DOHH2 (cell line): Measurements from ENCODE around the gene PITPNM3.

Experiments used
- EZH2phosphoT487 ChIP-seq: fragments of 200-600 bp; sonication (generic); IDR thresholded peaks from 2 replicates; pipeline ENCODE4 v1.6.1; 2017; ENCODE audit warnings: borderline replicate concordance, mild to moderate bottlenecking, antibody characterized with exemption, low read length, moderate library complexity, mixed read lengths
- TF ChIP-seq, protein P1 (sequence below): fragments of 200-600 bp; sonication (generic); IDR thresholded peaks from one replicate; pipeline ENCODE4 v1.5.1; 2014; ENCODE audit warnings: antibody characterized with exemption, mild to moderate bottlenecking, low read depth, low read length; ENCODE audit not compliant: poor library complexity, severe bottlenecking

DNA sequence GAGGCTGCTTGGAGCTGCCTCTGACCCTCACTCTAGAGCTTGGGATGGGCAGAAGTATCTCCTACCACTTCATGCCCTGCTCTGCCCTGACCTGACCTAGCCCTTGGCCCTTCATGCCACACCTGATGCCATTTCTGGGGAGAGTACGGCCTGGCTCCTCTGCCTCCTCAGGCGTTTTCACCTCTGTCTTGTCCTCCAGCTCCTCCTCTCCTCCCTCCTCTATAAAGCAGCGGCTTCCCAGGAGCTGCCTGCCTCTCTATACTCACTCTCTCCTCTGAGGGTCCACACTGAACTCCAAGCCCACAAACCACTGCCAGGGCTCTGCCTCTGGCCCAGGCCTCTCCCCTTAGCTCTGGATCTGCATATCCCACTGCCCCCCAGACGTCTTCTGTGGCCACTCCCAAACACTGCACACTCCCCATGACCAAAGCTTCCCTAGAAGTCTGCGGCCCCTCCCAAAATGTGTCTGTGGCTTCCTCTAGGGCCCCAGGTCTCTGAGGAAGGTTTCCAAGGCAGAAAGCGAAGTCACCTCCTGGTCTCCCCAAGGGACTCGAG, 52.6 kb downstream of the PITPNM3 start:
- TF ChIP-seq, protein P1, sequence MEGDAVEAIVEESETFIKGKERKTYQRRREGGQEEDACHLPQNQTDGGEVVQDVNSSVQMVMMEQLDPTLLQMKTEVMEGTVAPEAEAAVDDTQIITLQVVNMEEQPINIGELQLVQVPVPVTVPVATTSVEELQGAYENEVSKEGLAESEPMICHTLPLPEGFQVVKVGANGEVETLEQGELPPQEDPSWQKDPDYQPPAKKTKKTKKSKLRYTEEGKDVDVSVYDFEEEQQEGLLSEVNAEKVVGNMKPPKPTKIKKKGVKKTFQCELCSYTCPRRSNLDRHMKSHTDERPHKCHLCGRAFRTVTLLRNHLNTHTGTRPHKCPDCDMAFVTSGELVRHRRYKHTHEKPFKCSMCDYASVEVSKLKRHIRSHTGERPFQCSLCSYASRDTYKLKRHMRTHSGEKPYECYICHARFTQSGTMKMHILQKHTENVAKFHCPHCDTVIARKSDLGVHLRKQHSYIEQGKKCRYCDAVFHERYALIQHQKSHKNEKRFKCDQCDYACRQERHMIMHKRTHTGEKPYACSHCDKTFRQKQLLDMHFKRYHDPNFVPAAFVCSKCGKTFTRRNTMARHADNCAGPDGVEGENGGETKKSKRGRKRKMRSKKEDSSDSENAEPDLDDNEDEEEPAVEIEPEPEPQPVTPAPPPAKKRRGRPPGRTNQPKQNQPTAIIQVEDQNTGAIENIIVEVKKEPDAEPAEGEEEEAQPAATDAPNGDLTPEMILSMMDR = no peak
- no peak for TF ChIP-seq EZH2phosphoT487
